K562 (cell line): ENCODE results near the gene MACF1. TPM values are rescaled to one million over a fixed set of nuclear protein-coding genes. Genes with fewer than 3 reads are reported as not detected.

Source experiments
- ARID1B ChIP-seq: fragments of 450-650 bp; IDR thresholded peaks from 2 replicates; pipeline ENCODE4 v1.6.1; 2016; ENCODE audit warnings: antibody characterized with exemption, mild to moderate bottlenecking, inconsistent platforms
- ARID3B ChIP-seq: fragments of 250-450 bp; sonication (Bioruptor Pico); IDR thresholded peaks from 2 replicates; pipeline ENCODE4 v1.4.0; 2020; ENCODE audit warnings: borderline replicate concordance
- CCNT2 ChIP-seq: IDR thresholded peaks from 2 replicates; pipeline ENCODE4 v1.6.1; 2011; ENCODE audit warnings: borderline replicate concordance, low read depth, mild to moderate bottlenecking, moderate library complexity, mixed read lengths, low read length; ENCODE audit not compliant: insufficient read length; ENCODE audit errors: extremely low read depth
- CLOCK ChIP-seq: fragments of 250-450 bp; sonication (Bioruptor Pico); IDR thresholded peaks from 2 replicates; pipeline ENCODE4 v1.4.0; 2020; ENCODE audit warnings: mild to moderate bottlenecking, moderate library complexity, borderline replicate concordance
- FOXM1 ChIP-seq, 2 experiments: fragments of 450-650 bp in 1 of 2; sonication (generic) in 1 of 2; formaldehyde crosslinking in 1 of 2; IDR thresholded peaks; 2 replicates each; pipeline versions ENCODE4 v1.6.1 to v1.9.0; 2017 to 2022; ENCODE audit warnings: low read depth in 2 of 2, mild to moderate bottlenecking in 2 of 2, missing genetic modification reagents in 1 of 2, moderate library complexity in 1 of 2
- HES1 ChIP-seq: fragments of 450-650 bp; IDR thresholded peaks from 2 replicates; pipeline ENCODE4 v1.6.1; 2016; ENCODE audit warnings: low read depth, mild to moderate bottlenecking, moderate library complexity
- JUND ChIP-seq, 2 experiments: IDR thresholded peaks; 2 replicates in 1 of 2; 3 replicates in 1 of 2; pipeline ENCODE4 v1.6.1; 2011; ENCODE audit warnings: borderline replicate concordance in 2 of 2, low read depth in 2 of 2, low read length in 2 of 2, improper control_type of control experiment in 1 of 2, missing biosample characterization in 1 of 2, missing genetic modification characterization in 1 of 2, missing genetic modification reagents in 1 of 2
- KDM1A ChIP-seq, 2 experiments: fragments of 450-650 bp; IDR thresholded peaks; 2 replicates each; pipeline ENCODE4 v1.6.1; 2016; ENCODE audit warnings: mild to moderate bottlenecking in 2 of 2
- MCM5 ChIP-seq: fragments of 450-650 bp; IDR thresholded peaks from 2 replicates; pipeline ENCODE4 v1.6.1; 2016; ENCODE audit warnings: low read depth
- NKRF ChIP-seq: fragments of 450-650 bp; IDR thresholded peaks from 2 replicates; pipeline ENCODE4 v1.6.1; 2016; ENCODE audit warnings: borderline replicate concordance
- POLR2AphosphoS5 ChIP-seq: IDR thresholded peaks from 2 replicates; pipeline ENCODE4 v1.6.1; 2011; ENCODE audit warnings: mild to moderate bottlenecking, low read depth, low read length, moderate library complexity; ENCODE audit not compliant: control insufficient read depth, insufficient read depth
- POLR2G ChIP-seq: fragments of 200-400 bp; formaldehyde crosslinking; IDR thresholded peaks from 2 replicates; pipeline ENCODE4 v1.6.1; 2017; ENCODE audit warnings: low read depth, mild to moderate bottlenecking, antibody characterized with exemption, low read length, moderate library complexity
- SRSF9 ChIP-seq: fragments of 200-400 bp; formaldehyde crosslinking; IDR thresholded peaks from 2 replicates; pipeline ENCODE4 v1.6.1; 2017; ENCODE audit warnings: low read depth, low read length, borderline replicate concordance
- TOE1 ChIP-seq, 2 experiments: fragments of 450-650 bp in 1 of 2; sonication (generic) in 1 of 2; formaldehyde crosslinking in 1 of 2; IDR thresholded peaks; 2 replicates each; pipeline versions ENCODE4 v1.7.1 to v1.8.0; 2016 to 2022; ENCODE audit warnings: borderline replicate concordance in 2 of 2, mild to moderate bottlenecking in 2 of 2, antibody characterized with exemption in 1 of 2, inconsistent platforms in 1 of 2, low read depth in 1 of 2, missing genetic modification reagents in 1 of 2, moderate library complexity in 1 of 2
- ZBED1 ChIP-seq: IDR thresholded peaks from 2 replicates; pipeline ENCODE4 v1.6.1; 2014
- ZBTB9 ChIP-seq: fragments of 450-650 bp; formaldehyde crosslinking; IDR thresholded peaks from 2 replicates; pipeline ENCODE4 v1.4.0; 2020; ENCODE audit warnings: mild to moderate bottlenecking, moderate library complexity
- ZNF175 ChIP-seq: fragments of 200-800 bp; sonication (Bioruptor generic); IDR thresholded peaks from 2 replicates; pipeline ENCODE4 v1.6.1; 2016; ENCODE audit warnings: low read depth, mild to moderate bottlenecking, missing genetic modification characterization, missing compliant biosample characterization
- polyA plus RNA-seq, 8 experiments: library from polyadenylated mRNA; depleted of rRNA in 4 of 8; stranded (reverse) in 5 of 8; unstranded in 3 of 8; fragments of >200 nt; fragmentation: Nextera tagmentation in 2 of 8; fragmentation: Illumina TruSeq in 1 of 8; extraction: Ambion mirVana in 2 of 8; extraction: Trizol in 1 of 8; gene quantifications; 2 replicates each; pipeline versions ENCODE4 v1.2.1 to v1.2.3, GENCODE V29; 2011 to 2014; ENCODE audit warnings: inconsistent platforms in 1 of 8, missing spikeins in 1 of 8
- total RNA-seq, 7 experiments: library from RNA; depleted of rRNA in 6 of 7; stranded (reverse); fragments of >200 nt in 6 of 7; fragmentation: Illumina TruSeq in 2 of 7; extraction: Trizol in 2 of 7; gene quantifications; 2 replicates each; pipeline versions ENCODE4 v1.2.1 to v1.2.3, GENCODE V29; 2011 to 2021; ENCODE audit warnings: low replicate concordance in 1 of 7

Gene MACF1
- total and polyA plus RNA-seq, 9 of the 15 experiments (the other 6 are each of a cell fraction or from before 2014, with no cell fraction given) = 13.2 to 232 (median 112) TPM

- TF ChIP-seq NKRF (no peak), TOE1 (IDR thresholded peaks at IDR 0.05; ENCODE audit: borderline replicate concordance) (0 out of 2 replicates have a peak, but pooled peaks have one; percentile 17), TOE1 (CRISPR knock-in tag; IDR thresholded peaks at IDR 0.05; ENCODE audit: borderline replicate concordance, low read depth) (no peak), ZNF175 (no peak), POLR2AphosphoS5 (peak; percentile 55; the same call in 1 of the 2 replicates), SRSF9 (no peak), POLR2G (no peak), KDM1A (IDR thresholded peaks at IDR 0.05) (peak; percentile 77 to 79), ZBTB9 (no peak), ZBED1 (peak; percentile 32; the same call in 1 of the 2 replicates), HES1 (0 out of 2 replicates have a peak, but pooled peaks have one; percentile 29), MCM5 (no peak), ARID1B (peak; percentile 87), JUND (IDR thresholded peaks at IDR 0.05; ENCODE audit: borderline replicate concordance, low read depth, low read length) (peak; percentile 55; the same call in 1 of the 2 replicates), JUND (tag; IDR thresholded peaks at IDR 0.05; ENCODE audit: borderline replicate concordance, low read depth, low read length) (no peak; the same call in 2 of the 3 replicates), CLOCK (CRISPR knock-in tag) (no peak), CCNT2 (no peak), ARID3B (no peak), FOXM1 (IDR thresholded peaks at IDR 0.05; ENCODE audit: low read depth) (no peak), FOXM1 (CRISPR knock-in tag; IDR thresholded peaks at IDR 0.05; ENCODE audit: low read depth) (no peak)
Observed at GRCh38 chr1:39184354-39184818, 20.1 kb upstream of the MACF1 start (continued).
